ENCODE measurements around the gene KLC1.

KLC1 gene

DNA sequence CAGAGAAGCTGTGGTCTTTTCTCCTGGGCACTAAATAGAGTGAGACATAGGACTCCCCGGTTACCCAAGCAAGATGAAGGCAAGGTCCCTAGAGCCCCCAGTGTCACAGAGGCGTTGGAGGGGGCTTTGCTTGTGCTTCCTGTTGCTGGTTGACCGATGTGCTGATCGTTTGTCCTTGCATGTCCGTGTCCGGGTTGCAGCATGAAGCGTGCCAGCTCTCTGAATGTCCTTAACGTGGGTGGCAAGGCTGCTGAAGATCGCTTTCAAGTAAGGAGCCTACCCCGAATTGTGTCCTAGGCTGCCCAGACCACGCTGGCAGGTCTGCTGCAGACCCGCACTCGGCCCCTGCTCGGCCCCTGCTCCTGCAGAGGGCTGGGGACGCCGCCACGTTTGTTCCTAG lies 63.1 kb downstream of the KLC1 start:
- no peak for DNase-seq

DNA sequence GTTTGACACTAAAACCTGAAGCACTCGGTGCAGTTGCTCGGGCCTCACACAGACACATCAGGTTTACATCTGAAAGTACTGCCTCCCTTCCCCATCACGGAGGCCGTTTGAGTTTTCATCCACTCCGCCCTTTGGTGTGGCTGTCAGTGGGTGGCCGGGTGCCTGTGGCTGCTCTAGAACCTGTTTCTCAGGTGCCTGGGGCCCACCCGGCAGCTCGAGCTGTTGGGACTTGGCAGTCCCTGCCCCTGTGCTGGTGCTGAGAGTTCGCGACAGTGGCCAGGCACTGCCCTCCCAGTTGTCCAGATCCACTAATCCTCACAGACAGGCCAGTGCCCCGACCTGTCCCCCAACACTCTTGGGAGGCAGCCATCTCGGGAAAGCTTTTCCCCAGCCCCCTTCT lies 63.9 kb downstream of the KLC1 start:
- no peak for DNase-seq

- DNase-seq, result no peak
These were observed 64.5 kb downstream of the KLC1 start for GRCh38 chr14:103693515-103693914.

GRCh38 chr14:103694572-103695026 lies 65.6 kb downstream of the KLC1 start:
- DNase-seq, result no peak

DNA sequence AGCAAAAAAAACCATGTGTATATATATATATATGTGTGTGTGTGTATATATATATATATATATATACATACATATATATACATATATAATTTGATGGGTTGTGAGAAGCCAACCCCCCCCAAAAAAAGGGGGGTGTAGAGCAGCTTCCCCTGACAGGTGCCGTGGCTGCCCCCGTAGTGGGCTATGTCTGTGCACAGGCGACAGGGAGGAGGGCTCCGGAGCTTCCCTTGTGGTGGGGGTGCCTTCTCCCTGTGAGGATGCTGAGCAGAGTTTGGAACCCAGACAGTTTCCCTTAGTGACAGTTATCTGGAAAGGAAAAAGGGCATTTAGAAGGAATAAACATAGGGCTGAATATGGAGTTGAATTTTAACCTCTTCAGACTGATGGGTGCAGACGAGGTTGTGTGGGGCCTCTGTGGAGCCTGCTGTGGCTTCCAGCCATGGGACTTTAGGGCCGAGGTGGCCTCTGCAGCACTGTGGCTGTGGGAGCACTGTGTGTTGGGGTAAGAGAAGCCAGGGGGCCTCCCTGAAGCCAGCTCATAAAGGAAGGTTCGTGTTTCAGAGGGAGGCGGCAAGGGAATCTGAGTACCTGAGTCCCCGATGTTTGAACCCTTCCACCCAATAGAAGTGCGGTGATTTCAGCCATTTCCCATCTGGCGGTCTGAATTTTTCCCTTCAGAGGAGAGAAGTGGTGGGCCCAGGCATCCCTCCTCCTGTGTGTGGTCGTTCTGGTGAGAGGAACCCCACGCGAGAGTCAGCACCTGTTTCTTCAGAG lies 66.5 kb downstream of the KLC1 start:
- no peak for DNase-seq

DNA sequence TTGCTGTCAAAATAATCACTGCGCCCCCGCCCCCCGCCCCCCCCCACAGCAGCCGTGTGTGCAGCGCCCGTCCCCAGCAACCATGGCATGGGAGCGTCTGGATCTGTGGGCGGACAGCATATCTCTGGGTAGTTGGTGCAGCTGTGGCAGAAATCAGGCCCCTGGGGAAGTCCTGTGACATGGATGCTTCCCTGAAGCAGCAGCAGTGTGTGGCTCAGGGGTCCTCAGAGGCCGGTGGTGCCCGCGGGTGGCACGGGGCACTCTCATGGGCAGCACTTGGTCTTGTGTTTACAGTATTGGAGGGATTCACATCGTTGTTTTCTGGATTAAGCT lies 67.0 kb downstream of the KLC1 start:
- DNase-seq, result no peak

DNA sequence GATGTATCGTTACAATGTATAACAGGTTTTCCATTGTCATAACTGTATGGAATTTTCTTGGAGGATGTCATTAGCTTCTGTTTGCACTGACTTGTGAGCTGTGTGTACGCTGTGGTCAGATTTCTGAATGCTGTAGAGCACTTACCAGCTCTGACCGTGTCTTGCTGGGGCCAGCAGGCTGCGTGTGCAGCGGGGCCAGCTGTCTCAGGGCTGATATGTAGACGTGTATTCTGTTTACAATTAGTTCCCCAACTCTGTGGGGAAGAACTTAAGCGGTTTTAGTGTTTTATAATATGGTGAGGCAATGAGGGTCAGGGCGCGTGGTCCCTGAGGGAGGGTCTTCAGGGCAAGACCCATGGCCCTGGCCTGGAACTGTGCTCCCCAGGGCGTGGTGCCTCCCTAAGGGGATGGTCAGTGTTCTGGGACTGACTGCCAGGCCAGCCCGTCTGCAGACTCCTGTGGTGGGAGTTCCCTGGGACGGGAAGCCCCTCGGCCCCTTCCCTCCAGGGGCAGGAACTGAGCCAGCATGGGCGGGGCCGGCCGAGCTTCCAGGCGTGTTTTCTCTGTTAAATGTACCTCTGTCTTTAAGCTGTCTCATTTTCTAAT lies 67.6 kb downstream of the KLC1 start:
- DNase-seq, result no peak

DNA sequence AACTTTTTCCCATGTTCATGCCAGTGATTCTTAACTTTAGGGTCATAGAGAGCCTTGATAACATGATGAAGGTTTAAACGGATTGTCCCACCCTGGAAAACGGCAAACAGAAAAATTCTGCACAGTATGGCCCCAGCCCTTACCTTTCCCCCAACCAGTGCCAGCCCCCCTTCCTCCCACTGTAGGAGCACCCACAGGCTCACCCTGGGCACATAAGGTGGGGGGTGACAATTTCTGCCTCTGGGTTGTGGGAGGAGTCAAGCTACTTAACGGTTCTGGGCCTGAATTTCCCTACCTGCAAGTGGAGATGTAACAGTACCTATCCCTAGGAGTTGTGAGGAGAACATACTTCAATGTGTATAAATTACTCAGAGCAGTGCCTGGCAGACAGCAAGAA lies 68.2 kb downstream of the KLC1 start:
- no peak for DNase-seq

GRCh38 chr14:103697603-103698379 lies 68.8 kb downstream of the KLC1 start:
- DNase-seq, result no peak

DNA sequence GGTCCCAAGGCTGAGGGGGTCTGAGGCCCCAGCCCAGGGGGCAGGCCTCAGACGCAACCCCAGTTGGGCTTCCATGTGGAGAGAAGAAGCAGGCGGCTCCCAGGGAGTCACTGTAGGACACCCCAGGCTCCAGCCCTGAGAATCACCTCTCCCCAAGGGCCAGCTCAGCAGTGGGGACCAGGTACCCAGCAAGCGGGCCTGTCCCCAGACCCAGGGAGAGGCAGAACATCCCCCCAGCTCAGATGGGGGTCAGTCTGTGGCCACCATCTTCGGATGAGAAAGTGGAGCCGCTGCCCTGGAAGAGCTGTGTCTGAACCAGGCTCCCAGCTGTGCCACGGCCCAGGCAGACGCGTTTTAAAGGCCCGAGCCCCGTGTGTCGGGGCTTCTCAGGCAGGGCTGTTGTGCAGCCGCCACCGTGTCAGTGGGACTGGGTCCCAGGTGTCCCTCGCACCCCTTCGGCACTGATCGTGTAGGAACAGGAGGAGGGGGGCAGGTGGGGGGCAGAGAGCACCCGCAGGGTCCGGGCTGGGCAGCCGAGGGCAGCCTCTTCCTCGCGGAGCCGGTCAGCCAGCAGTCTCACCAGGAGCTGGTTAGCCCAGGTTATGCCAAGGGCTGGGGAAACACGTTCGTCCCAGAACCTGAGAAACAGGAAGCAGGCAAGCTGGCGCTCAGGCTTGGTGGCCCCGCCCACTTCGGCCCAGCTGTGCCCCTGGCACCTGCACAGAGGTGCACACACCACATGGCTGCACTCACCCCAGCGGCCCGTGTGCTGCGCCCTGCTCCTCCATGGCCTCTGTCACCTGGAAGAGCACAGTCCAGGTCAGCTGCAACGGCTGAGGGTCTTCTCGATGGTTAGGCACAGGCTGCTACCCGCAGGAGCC lies 69.6 kb downstream of the KLC1 start:
- DNase-seq, result no peak

DNA sequence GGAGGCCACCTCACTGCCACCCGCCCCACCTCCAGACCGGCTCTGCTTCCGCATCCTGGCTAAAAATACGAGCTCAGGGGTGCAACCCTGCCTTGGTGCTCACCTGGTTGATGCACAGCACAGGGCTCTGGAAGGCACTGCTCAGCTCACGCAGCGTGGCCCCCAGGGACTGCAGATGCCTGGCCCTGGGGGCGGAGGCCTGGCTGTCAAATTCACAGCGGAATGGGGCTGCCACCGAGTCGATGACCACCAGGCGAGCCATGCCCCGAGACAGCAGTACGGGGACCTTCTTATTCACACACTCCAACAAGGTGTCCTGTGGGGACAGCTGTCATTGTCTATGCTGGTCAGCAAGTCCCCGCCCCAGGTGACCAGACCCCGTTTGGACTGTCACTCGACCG lies 70.2 kb downstream of the KLC1 start:
- no peak for DNase-seq

DNA sequence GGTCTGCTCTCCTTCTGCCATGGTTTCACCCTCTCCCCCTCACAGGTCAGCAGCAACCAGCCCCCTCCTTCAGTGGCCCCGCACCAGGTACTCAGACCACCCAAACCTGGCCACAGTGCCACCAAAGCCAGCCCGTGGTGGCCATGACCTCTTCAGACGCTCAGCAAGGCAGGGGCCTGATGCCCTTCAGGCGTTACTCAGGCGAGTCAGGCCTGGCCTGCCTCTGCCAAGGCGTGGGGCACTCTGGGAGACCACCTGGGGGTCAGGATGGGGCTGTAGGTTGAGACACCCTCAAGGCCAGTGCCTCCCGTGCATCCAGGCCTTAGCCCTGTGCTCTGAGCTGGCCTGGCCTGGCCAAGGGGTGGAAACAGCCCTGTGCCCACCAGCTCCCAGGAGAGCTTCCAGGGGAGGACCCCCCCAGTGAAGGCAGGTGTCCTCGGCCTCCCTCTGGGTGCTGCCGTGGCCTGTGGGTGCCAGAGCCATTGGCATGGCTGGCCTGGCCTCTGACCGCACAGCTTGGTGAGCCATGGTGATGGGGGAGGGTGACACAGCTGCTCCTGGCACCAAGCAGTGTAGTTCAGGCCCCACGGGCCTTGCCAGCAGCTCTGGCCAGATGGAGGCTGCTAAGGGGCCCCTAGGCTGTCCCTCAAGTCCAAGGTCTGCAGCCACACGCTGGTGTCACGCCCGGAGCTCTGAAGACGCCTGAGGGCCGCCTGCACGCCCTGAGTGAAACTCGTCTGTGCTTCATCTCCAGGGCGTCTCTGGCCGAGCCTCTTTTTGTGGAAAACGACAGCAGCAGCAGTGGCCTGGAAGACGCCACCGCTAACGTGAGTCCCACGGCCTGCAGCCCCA lies 71.1 kb downstream of the KLC1 start:
- no peak for DNase-seq

- no peak for DNase-seq
These were observed 71.9 kb downstream of the KLC1 start for GRCh38 chr14:103700753-103701490.

- DNase-seq, result no peak
These were observed 73.1 kb downstream of the KLC1 start for GRCh38 chr14:103702095-103702494.

GRCh38 chr14:103702497-103703432 lies 73.8 kb downstream of the KLC1 start:
- no peak for DNase-seq

- DNase-seq, result no peak
These were observed 74.7 kb downstream of the KLC1 start for GRCh38 chr14:103703433-103704385.

DNA sequence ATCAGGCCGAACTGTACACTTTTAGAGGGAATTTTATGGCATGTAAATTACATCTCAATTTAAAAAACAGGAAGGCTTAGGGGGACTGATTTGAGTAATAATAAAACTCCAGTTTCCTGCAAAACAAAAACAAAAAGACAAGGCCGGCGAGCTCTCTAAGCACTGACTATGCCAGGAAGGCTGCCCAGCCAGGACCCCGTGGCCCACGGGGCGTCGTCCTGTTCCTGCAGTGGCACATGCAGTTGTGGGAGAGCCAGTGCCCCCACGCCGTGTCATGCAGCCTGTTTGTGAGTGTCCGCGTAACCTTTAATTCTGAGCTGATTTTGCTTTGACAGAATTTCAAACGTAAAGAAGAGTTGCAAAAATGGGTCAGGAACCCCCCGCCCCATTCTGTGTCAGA lies 75.7 kb downstream of the KLC1 start:
- DNase-seq, result no peak

GRCh38 chr14:103705118-103705503 lies 76.1 kb downstream of the KLC1 start:
- DNase-seq, result no peak

All from stimulated activated CD4-positive, alpha-beta T cell treated with anti-CD3 and anti-CD28 coated beads, Interleukin-2, amount 100 ng/mL, for 48 hours (primary cell).